Measurements from ENCODE around the gene COA1.

DNA sequence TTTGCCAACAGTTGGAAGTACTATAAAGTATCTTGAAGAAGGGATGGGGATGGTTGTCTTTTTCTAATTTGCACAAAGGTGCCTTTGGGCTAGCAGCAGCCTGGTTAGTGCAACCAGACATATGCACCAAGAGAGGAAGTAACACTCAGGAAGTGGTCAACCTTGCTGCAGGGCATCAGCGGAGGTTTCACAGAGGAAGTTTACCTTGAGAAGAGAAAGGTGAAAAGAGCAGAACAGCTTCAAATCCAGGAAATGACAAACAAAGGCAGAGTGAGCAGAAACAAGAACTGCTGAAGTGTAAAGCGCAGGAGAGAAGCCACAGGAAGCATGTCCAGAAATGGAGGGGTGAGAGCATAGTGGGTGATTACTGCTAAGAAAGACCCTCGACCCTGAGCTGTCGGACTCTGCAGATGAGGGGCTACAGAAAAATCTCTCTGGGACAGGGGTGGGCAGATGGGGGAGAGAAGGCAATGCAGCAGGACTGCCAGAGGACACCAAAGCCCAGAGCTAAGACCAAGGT is 79.5 kb downstream of the COA1 start:
- TF ChIP-seq, protein P1, sequence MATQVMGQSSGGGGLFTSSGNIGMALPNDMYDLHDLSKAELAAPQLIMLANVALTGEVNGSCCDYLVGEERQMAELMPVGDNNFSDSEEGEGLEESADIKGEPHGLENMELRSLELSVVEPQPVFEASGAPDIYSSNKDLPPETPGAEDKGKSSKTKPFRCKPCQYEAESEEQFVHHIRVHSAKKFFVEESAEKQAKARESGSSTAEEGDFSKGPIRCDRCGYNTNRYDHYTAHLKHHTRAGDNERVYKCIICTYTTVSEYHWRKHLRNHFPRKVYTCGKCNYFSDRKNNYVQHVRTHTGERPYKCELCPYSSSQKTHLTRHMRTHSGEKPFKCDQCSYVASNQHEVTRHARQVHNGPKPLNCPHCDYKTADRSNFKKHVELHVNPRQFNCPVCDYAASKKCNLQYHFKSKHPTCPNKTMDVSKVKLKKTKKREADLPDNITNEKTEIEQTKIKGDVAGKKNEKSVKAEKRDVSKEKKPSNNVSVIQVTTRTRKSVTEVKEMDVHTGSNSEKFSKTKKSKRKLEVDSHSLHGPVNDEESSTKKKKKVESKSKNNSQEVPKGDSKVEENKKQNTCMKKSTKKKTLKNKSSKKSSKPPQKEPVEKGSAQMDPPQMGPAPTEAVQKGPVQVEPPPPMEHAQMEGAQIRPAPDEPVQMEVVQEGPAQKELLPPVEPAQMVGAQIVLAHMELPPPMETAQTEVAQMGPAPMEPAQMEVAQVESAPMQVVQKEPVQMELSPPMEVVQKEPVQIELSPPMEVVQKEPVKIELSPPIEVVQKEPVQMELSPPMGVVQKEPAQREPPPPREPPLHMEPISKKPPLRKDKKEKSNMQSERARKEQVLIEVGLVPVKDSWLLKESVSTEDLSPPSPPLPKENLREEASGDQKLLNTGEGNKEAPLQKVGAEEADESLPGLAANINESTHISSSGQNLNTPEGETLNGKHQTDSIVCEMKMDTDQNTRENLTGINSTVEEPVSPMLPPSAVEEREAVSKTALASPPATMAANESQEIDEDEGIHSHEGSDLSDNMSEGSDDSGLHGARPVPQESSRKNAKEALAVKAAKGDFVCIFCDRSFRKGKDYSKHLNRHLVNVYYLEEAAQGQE (IDR thresholded peaks at IDR 0.05; ENCODE audit: low read depth, low read length), result no peak
- TF ChIP-seq, protein P2, sequence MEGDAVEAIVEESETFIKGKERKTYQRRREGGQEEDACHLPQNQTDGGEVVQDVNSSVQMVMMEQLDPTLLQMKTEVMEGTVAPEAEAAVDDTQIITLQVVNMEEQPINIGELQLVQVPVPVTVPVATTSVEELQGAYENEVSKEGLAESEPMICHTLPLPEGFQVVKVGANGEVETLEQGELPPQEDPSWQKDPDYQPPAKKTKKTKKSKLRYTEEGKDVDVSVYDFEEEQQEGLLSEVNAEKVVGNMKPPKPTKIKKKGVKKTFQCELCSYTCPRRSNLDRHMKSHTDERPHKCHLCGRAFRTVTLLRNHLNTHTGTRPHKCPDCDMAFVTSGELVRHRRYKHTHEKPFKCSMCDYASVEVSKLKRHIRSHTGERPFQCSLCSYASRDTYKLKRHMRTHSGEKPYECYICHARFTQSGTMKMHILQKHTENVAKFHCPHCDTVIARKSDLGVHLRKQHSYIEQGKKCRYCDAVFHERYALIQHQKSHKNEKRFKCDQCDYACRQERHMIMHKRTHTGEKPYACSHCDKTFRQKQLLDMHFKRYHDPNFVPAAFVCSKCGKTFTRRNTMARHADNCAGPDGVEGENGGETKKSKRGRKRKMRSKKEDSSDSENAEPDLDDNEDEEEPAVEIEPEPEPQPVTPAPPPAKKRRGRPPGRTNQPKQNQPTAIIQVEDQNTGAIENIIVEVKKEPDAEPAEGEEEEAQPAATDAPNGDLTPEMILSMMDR (IDR thresholded peaks at IDR 0.05), result no peak
- no peak for TF ChIP-seq JUND (IDR thresholded peaks at IDR 0.05)
- TF ChIP-seq EP300 (IDR thresholded peaks at IDR 0.05; ENCODE audit: borderline replicate concordance in 1 of 2, low read depth in 1 of 2, low read length in 1 of 2), result no peak
- TF ChIP-seq SIN3A (IDR thresholded peaks at IDR 0.05; ENCODE audit: borderline replicate concordance, low read depth, low read length), result no peak
- TF ChIP-seq POLR2AphosphoS5 (IDR thresholded peaks at IDR 0.05; ENCODE audit: low read depth, low read length), result no peak
- no peak for TF ChIP-seq TAF1 (IDR thresholded peaks at IDR 0.05; ENCODE audit: borderline replicate concordance, low read depth, low read length)
- TF ChIP-seq TCF12 (IDR thresholded peaks at IDR 0.05), result no peak; the same call in 1 of the 2 replicates
- TF ChIP-seq MEF2A (IDR thresholded peaks at IDR 0.05; ENCODE audit: borderline replicate concordance, low read depth), result no peak
- TF ChIP-seq MXI1 (IDR thresholded peaks at IDR 0.05; ENCODE audit: low read depth, low read length), result no peak
